Measurements from ENCODE around the gene CNTNAP3.
"Not testable (repeated sequence)": the region's sequence is repeated elsewhere in the genome, so short reads cannot be mapped to it uniquely, and the experiment has no call there.

Gene CNTNAP3

GRCh38 chr9:39287980-39288379, at the start of gene CNTNAP3:
Gene CNTNAP3, minus strand, starts transcription at chr9:39288167. Its CDS starts 103 bp downstream, at chr9:39288064.
- POLR2A ChIA-PET; DNase-seq (ENCODE audit: extremely low spot score); CTCF ChIA-PET: not testable (repeated sequence)

DNA sequence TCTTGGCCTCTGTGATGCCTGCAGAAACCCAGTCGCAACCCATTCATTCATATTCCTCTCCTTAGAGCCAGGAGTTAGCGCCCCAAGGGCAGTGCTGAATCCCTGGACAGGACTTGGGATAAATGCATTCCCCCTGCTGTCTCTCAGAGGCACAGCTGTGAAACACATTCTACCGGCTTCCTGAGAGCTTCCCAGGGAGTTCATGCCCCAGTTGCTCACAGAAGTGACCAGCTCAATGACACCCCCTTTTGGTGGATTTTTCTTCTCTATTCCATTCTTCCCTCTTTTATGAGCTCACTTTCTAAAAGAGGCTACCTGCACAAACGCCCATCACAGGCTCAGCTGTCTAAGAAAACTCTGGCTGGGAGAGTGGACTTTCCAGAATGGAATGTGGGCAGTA, 8.0 kb downstream of the CNTNAP3 start:
- DNase-seq (ENCODE audit: extremely low spot score); POLR2A ChIA-PET; CTCF ChIA-PET: not testable (repeated sequence)

- CTCF ChIA-PET; DNase-seq (ENCODE audit: extremely low spot score); POLR2A ChIA-PET: not testable (repeated sequence)
These were observed 45.5 kb downstream of the CNTNAP3 start for GRCh38 chr9:39242513-39242912.

- POLR2A ChIA-PET; CTCF ChIA-PET; DNase-seq (ENCODE audit: extremely low spot score): not testable (repeated sequence)
These were observed 55.6 kb downstream of the CNTNAP3 start for GRCh38 chr9:39232130-39232991.

DNA sequence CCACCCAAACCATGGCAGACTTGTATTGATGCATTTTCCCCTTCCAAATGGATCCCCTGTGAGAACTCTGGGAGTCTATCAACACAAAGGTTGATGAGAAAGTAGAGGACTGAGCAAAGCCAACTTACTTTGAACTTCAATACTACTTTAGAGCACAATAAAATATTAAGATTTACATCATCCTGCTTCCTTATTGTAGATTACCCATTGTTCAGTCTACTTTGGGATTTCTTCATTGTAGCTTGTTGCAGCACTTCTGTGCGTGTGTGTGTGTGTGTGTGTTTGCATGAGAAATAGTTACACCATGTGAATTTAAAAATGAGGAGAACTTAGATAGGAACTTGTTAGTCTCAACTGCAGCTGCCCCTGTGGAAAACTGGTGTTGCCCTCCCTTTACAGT, 72.0 kb downstream of the CNTNAP3 start:
- CTCF ChIA-PET; DNase-seq (ENCODE audit: extremely low spot score); POLR2A ChIA-PET: not testable (repeated sequence)

GRCh38 chr9:39209773-39210172, 78.2 kb downstream of the CNTNAP3 start:
- POLR2A ChIA-PET; DNase-seq (ENCODE audit: extremely low spot score); CTCF ChIA-PET: not testable (repeated sequence)

DNA sequence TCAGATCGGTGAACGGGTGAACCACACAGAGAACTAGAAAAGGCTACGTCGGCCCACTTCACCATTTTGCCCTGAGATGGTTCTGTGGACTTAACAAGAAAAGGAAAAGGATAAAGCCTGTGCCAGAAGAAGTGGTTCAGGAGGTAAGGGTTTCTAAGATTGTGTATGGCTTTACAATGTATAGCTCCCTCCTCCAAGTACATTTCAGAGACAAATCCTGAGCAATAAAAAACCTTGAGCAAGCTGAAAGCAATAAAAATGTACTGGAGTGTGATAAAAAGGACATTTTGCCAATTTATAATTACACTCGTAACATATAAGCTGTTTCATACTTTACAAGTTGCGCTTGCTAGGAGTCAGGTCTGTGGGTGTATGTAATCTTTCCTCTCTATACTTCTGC, 81.3 kb downstream of the CNTNAP3 start:
- POLR2A ChIA-PET; CTCF ChIA-PET; DNase-seq (ENCODE audit: extremely low spot score): not testable (repeated sequence)

DNA sequence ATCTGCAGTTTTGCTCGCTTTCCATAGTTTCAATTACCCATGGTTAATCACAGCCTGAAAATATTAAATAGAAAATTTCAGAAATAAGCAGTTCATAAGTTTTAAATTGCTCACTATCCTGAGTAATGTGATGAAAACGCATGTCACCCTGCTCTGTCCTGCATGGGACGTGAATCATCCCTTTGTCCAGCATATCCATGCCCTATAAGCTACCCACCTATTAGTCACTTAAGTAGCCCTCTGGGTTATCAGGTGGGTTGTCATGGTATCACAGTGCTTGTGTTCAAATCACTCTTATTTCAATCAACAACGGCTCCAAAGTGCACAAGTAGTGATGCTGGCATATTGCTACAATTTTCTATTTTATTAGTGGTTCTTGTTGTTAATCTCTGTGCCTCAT, 82.1 kb downstream of the CNTNAP3 start:
- DNase-seq (ENCODE audit: extremely low spot score); CTCF ChIA-PET; POLR2A ChIA-PET: not testable (repeated sequence)

DNA sequence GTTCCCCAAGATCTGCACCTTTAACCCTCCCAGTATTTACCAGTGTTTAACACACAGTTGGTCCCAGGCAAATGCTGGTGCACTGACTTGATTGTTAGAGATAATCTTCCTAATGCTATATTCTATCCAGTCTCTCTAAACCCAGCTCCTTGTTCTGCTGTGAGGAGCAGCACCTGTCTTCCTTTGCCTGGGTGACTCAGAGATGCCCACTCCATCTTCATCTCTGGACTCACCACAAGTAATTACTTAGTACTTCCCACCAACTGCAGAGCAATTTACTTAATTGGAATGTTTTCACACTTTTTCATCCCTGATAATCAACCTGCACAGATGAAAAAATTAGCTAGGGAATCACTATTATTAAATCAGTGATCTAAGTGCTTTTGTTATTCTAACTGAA, 87.6 kb downstream of the CNTNAP3 start:
- CTCF ChIA-PET; DNase-seq (ENCODE audit: extremely low spot score); POLR2A ChIA-PET: not testable (repeated sequence)

DNA sequence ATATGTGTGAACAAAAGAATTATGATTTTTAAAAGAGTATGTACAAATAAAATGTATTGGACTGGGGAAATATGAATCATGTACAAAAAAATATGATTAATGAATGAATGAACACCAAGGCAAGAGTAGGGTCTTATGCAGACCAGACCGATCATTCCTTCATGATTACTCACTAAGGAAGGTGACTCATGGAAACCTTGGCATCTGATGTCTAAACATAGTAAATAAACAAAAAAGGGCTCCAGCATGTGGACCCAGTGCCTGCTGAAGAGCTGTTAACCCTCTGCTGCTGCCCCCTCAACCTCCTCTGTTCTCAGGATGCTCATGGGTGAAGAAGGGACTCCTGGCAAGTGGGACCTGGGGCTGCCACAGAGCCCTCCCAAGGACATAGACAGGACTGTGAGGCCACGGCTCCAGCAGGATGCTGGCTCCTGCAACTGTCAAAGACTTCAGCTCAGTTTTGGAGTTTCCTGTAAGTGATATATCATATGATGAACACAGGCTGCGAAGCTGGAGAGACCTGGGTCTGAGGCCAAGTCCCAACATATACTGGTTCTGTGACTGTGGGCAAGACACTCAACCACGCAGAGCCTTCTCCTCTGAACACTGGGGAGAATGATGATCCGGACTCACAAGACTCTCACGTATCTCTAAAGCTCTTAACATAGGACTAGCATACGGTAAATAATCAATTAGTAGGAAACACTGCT, 89.8 kb downstream of the CNTNAP3 start:
- CTCF ChIA-PET; DNase-seq (ENCODE audit: extremely low spot score); POLR2A ChIA-PET: not testable (repeated sequence)

DNA sequence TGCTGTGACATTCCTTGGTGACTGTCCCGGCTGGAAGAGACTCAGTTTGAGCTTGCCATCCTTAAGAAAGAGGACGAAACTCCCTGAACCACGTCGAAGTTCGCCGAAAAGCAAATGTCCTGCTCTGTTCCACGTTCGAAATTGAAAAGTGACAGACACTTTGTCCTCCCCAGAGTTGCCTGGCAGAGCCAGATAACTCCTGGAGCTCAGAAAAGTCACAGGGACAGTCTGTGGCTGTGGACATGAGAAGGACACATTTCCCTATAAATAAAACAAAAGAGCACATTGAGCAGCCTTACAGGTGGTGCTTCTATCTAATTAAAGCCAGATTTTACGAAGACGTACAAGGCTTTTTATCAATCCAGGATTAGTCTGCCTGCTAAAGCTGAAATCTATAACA, 116.6 kb downstream of the CNTNAP3 start:
- CTCF ChIA-PET; POLR2A ChIA-PET; DNase-seq (ENCODE audit: extremely low spot score): not testable (repeated sequence)

DNA sequence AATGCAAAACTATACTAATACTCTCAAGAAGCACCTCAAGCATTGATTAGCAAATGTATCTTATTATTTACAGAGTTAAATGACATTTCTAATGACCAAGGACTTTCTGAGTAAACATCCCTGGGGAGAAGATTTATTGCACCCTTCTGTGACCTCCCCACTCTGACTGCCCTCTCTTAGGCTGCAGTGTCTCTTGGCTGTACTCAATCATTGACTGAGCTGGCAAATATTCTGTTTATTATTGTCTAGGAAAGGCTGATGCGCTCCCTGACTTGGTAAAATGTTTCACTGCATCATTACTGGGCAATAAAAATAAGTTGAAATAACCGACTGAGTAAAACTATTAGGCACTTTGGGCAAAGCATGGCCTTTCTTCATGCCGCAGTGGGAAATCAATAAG, 130.3 kb downstream of the CNTNAP3 start:
- DNase-seq (ENCODE audit: extremely low spot score); CTCF ChIA-PET; POLR2A ChIA-PET: not testable (repeated sequence)

DNA sequence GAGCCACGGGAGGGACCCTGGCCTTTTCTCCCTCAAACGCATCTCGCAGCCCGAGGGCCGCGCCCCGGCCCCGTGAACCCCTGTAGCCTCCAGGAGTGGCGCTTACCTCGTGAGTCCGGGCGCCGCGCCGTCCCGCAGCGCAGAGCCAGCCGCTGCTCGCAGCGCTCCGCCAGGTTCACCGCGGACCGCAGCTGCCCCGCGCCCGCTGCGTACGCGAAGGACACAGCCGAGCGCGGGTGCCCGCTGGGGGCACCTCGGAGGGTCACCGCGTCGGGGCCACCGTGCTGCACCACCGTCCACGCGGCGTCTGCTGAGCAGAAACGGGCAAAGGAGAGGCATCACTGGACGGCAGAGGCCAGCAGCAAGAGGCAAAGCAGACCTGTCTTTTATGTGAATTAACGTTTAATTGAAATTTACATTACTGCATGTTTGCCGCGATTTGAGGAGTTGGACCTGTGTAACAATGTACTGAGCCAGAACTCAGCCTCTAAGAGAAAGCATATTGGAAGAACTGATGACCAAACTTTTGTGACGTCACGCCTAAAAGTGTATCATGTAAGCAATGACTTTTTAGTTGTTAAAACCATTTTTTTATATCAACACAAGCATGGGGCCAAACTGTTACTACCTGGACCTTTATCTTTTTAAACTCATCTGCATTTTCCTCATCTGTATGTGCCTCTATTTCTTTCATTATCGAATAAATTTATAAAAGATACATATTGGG, 155.0 kb downstream of the CNTNAP3 start:
- CTCF ChIA-PET; POLR2A ChIA-PET; DNase-seq (ENCODE audit: extremely low spot score): not testable (repeated sequence)

DNA sequence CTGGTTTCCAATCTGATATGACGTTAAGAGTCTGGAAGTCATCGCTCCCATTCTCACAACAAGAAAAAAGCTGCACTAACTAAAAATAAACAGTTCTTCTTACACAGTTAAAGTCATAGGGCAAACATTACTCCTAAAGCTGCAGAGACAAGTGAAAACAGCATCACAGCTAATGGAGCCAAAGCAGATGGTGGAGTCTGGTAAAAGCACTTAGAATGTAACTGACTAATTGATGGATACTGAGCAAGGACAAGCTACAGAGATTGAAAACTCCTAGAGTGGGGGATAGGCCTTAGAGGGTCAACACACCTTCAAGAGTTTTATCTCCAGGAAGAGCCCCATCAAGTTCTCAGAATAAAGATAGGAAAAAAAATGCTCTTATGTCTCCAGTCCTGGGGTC, 166.6 kb downstream of the CNTNAP3 start:
- CTCF ChIA-PET; POLR2A ChIA-PET; DNase-seq (ENCODE audit: extremely low spot score): not testable (repeated sequence)

- CTCF ChIA-PET; POLR2A ChIA-PET; DNase-seq (ENCODE audit: extremely low spot score): not testable (repeated sequence)
These were observed 176.2 kb downstream of the CNTNAP3 start for GRCh38 chr9:39111746-39112145.

Data from HEK293T (cell line).